Measurements from ENCODE around the gene GFAP.

- TF ChIP-seq RARB (CRISPR knock-in tag; IDR thresholded peaks at IDR 0.05) (no peak), ZFP30 (CRISPR knock-in tag; IDR thresholded peaks at IDR 0.05) (no peak)
Observed at GRCh38 chr17:44880062-44880461, 35.2 kb downstream of the GFAP start.
